Spleen (tissue), 11 donors: ENCODE data around the gene CNOT3. TPM values are rescaled to one million over a fixed set of nuclear protein-coding genes. Genes with fewer than 3 reads are reported as not detected.

ENCODE experiments used
- DNase-seq: peaks from one replicate; pipeline ENCODE4 v3.0.0-alpha.2; 2020
- H3K27ac ChIP-seq, 8 donors: fragments of 200-600 bp; sonication (generic) in 7 of 8; 1 replicate in 4 of 8; 2 replicates in 4 of 8; pipeline versions ENCODE4 v1.5.0 to v1.8.0; 2016 to 2021; ENCODE audit warnings: inconsistent platforms in 4 of 8, mild to moderate bottlenecking in 4 of 8, moderate library complexity in 1 of 8
- H3K27me3 ChIP-seq, 7 donors: fragments of 200-600 bp; sonication (generic) in 6 of 7; replicated peaks in 1 of 7; 1 replicate in 4 of 7; 2 replicates in 3 of 7; pipeline versions ENCODE4 v1.5.0 to v1.8.0; 2016 to 2021; ENCODE audit warnings: inconsistent platforms in 3 of 7, mild to moderate bottlenecking in 1 of 7
- H3K36me3 ChIP-seq, 6 donors: fragments of 200-600 bp; sonication (generic) in 5 of 6; 1 replicate in 4 of 6; 2 replicates in 2 of 6; pipeline versions ENCODE4 v1.5.0 to v1.8.0; 2016 to 2021; ENCODE audit warnings: inconsistent platforms in 2 of 6
- H3K4me1 ChIP-seq, 6 donors: fragments of 200-600 bp; sonication (generic) in 5 of 6; 1 replicate in 3 of 6; 2 replicates in 3 of 6; pipeline versions ENCODE4 v1.5.0 to v1.8.0; 2016 to 2021; ENCODE audit warnings: inconsistent platforms in 3 of 6
- H3K4me3 ChIP-seq, 8 donors: fragments of 200-600 bp; sonication (generic) in 7 of 8; 1 replicate in 4 of 8; 2 replicates in 4 of 8; pipeline versions ENCODE4 v1.5.0 to v1.8.0; 2016 to 2021; ENCODE audit warnings: inconsistent platforms in 4 of 8, mild to moderate bottlenecking in 4 of 8, moderate library complexity in 2 of 8
- H3K9me3 ChIP-seq, 8 donors: fragments of 200-600 bp; sonication (generic) in 7 of 8; 1 replicate in 4 of 8; 2 replicates in 4 of 8; pipeline versions ENCODE4 v1.5.0 to v1.8.0; 2016 to 2021; ENCODE audit warnings: inconsistent platforms in 4 of 8
- POLR2A ChIP-seq, 3 donors: fragments of 450-650 bp; IDR thresholded peaks; one replicate each; pipeline ENCODE4 v1.5.1; 2017; ENCODE audit warnings: antibody characterized with exemption in 3 of 3, mild to moderate bottlenecking in 1 of 3
- POLR2AphosphoS5 ChIP-seq, 3 donors: sonication (generic); formaldehyde crosslinking; IDR thresholded peaks; one replicate each; pipeline ENCODE4 v1.5.1; 2017; ENCODE audit warnings: antibody characterized with exemption in 3 of 3
- WGBS, 5 donors: extraction: QIAGEN DNeasy Blood & Tissue Kit in 3 of 5; methylation state at CpG; one replicate each; pipeline versions ENCODE4 v1.1.5 to v1.1.7; 2013 to 2018; 5-methylcytosine and 5-hydroxymethylcytosine counted together
- intact Hi-C: fragments of 100-400 bp; cut with DNase I; formaldehyde crosslinking; loops from one replicate; pipeline ENCODE4 v1.15.0; 2023; ENCODE audit warnings: low total_unique reads
- polyA plus RNA-seq, 3 donors: library from polyadenylated mRNA; stranded (reverse); fragments of 200-250 nt; gene quantifications; one replicate each; pipeline ENCODE4 v1.2.1, GENCODE V29; 2013
- total RNA-seq, 7 donors: library from RNA; depleted of rRNA in 3 of 7; stranded (reverse); fragments of >200 nt in 3 of 7; fragmentation: NEBNext Ultra II Directional in 4 of 7; extraction: Animal tissue kit (Norgen Biotek cat#: 25700) in 4 of 7; gene quantifications; one replicate each; pipeline versions ENCODE4 v1.1.0 to v1.2.1, GENCODE V29; 2016 to 2021
- TF ChIP-seq, protein P1 (sequence below), 11 experiments: fragments of 200-600 bp in 7 of 11; fragments of 450-650 bp in 4 of 11; sonication (generic) in 4 of 11; IDR thresholded peaks in 8 of 11; conservative IDR thresholded peaks in 3 of 11; 1 replicate in 7 of 11; 2 replicates in 4 of 11; pipeline versions ENCODE4 v1.4.0 to v1.8.0; 2016 to 2021; ENCODE audit warnings: antibody characterized with exemption in 11 of 11, inconsistent platforms in 4 of 11, mild to moderate bottlenecking in 1 of 11
- donor health status: healthy with polysubstance abuse.
- donor health status: DM: no; HTN: no; CAD: no; lungs with moderate emphysema.
- donor health status: DM: no; HTN: no; CAD: no.
- donor health status: Bipolar disorder and iron deficiency.
- donor health status: healthy.
- donor health status: DM: no; HTN: no; CAD: no.
- donor health status: DM: yes; HTN: yes; CAD: no.

Gene CNOT3
- total and polyA plus RNA-seq, 10 donors: 17.7 to 56.1 (median 42.8) TPM

DNA sequence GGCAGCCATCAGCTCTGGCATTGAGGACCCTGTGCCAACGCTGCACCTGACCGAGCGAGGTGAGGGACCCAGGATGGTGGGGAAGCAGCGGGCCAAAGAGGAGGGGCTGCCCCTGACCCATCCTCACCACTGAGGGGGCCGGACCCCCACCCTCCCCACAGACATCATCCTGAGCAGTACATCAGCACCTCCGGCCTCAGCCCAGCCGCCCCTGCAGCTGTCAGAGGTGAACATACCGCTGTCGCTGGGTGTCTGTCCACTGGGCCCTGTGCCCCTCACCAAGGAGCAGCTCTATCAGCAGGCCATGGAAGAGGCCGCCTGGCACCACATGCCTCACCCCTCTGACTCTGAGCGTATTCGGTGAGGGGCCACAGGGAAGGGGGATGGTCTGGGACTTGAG lies 14.7 kb downstream of the CNOT3 start:
- H3K36me3 ChIP-seq: peaks cover 2 to 100% (median 100%) of the 10 kb centered on the region in 6 donors
- peaks cover 0 to 69% (median 23%) of the 10 kb centered on the region in 6 donors for H3K4me1 ChIP-seq
- no peak overlapping the region for H3K4me3 ChIP-seq
- no peaks in the 10 kb centered on the region for H3K27me3 ChIP-seq
- DNase-seq: no peak
- H3K27ac ChIP-seq: no peak overlapping the region
- TF ChIP-seq POLR2AphosphoS5 (IDR thresholded peaks at IDR 0.05): peak; percentile 54 to 79 (median 58)
- no peak for TF ChIP-seq POLR2A (IDR thresholded peaks at IDR 0.05)
- intact Hi-C loops: no loop called here
- H3K9me3 ChIP-seq: no peaks in the 10 kb centered on the region
- 93 to 97% (median 94%) methylated on average over 6 to 12 of the region's 12 CpGs for WGBS, 5 donors

DNA sequence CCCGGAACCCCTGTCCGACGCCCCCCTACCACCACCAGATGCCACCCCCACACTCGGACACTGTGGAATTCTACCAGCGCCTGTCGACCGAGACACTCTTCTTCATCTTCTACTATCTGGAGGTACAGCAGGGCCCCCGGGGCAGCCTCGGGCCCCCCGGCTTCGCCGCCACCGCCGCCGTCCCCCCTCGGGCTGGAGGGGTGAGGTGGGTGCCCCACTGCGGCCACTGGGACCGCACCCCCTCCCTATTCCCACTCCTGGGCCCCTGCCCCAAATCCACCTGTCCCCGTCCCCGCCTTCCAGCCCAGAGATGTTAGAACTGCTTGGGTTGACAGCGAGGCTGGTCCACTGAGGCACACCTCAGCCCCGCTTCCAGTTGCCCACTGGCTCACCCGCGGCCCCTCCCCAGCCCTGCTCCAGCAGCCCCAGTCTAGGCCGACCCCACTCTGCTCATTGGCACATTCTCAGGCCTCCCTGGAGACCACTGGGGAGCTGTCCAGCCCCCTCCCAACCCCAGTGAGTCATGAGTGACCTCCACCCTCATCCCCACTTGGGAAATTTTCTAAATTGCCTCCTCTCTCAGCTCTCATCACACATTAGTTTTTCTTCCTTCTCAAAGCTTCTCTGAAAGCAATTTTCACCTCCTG lies 15.4 kb downstream of the CNOT3 start:
- Histone ChIP-seq H3K27ac (peak overlapping the region in 2 of 8 donors; percentile 10 to 27), H3K4me1 (peaks cover 0 to 69% (median 28%) of the 10 kb centered on the region in 6 donors), H3K4me3 (no peak overlapping the region), H3K27me3 (no peaks in the 10 kb centered on the region), H3K36me3 (peaks cover 2 to 100% (median 100%) of the 10 kb centered on the region in 6 donors), H3K9me3 (no peaks in the 10 kb centered on the region)
- WGBS, 5 donors: 93 to 95% (median 94%) methylated on average over 22 to 25 of the region's 25 CpGs
- TF ChIP-seq, protein P1, sequence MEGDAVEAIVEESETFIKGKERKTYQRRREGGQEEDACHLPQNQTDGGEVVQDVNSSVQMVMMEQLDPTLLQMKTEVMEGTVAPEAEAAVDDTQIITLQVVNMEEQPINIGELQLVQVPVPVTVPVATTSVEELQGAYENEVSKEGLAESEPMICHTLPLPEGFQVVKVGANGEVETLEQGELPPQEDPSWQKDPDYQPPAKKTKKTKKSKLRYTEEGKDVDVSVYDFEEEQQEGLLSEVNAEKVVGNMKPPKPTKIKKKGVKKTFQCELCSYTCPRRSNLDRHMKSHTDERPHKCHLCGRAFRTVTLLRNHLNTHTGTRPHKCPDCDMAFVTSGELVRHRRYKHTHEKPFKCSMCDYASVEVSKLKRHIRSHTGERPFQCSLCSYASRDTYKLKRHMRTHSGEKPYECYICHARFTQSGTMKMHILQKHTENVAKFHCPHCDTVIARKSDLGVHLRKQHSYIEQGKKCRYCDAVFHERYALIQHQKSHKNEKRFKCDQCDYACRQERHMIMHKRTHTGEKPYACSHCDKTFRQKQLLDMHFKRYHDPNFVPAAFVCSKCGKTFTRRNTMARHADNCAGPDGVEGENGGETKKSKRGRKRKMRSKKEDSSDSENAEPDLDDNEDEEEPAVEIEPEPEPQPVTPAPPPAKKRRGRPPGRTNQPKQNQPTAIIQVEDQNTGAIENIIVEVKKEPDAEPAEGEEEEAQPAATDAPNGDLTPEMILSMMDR (IDR thresholded peaks at IDR 0.05 in 8 of 11, conservative IDR thresholded peaks at IDR 0.05 in 3 of 11): no peak
- TF ChIP-seq POLR2AphosphoS5 (IDR thresholded peaks at IDR 0.05) (peak in 2 of 3 donors; percentile 3 to 55), POLR2A (IDR thresholded peaks at IDR 0.05) (no peak)
- intact Hi-C loops: no loop called here
- DNase-seq: no peak

DNA sequence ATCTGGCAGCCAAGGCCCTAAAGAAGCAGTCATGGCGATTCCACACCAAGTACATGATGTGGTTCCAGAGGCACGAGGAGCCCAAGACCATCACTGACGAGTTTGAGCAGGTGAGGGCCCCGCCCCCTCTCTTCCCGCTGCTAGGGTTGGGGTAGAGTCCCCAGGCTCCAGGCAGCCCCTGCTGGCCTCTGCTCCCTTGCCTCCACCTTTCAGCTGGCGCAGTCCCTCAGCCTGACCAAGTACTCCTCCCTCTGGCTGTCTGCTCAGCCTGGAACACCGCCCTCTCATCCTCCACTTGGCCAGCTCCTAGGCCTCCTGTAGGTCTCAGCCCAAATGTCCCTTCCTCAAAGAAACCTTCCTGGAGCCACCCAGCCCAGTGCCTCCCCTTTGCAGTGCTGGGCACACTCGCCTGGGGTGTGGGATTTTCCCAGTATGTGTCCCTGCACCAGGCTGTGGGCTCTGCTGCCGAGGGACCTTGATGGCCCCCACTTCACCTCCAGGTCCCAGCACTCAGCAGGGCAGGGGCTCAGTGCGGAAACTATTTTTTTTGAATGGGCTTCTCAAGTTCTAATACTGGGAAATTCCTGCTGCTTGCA lies 16.3 kb downstream of the CNOT3 start:
- intact Hi-C loops: no loop called here
- Histone ChIP-seq H3K9me3 (no peaks in the 10 kb centered on the region), H3K36me3 (peaks cover 2 to 96% (median 94%) of the 10 kb centered on the region in 6 donors), H3K27ac (peak overlapping the region in 3 of 8 donors; percentile 10 to 50 (median 27)), H3K27me3 (no peaks in the 10 kb centered on the region), H3K4me3 (no peak overlapping the region), H3K4me1 (peaks cover 6 to 69% (median 37%) of the 10 kb centered on the region in 6 donors)
- TF ChIP-seq POLR2AphosphoS5 (IDR thresholded peaks at IDR 0.05) (peak; percentile 45 to 60 (median 58)), POLR2A (IDR thresholded peaks at IDR 0.05) (no peak)
- WGBS, 5 donors: 86 to 93% (median 91%) methylated on average over 7 to 10 of the region's 10 CpGs
- no peak for DNase-seq

DNA sequence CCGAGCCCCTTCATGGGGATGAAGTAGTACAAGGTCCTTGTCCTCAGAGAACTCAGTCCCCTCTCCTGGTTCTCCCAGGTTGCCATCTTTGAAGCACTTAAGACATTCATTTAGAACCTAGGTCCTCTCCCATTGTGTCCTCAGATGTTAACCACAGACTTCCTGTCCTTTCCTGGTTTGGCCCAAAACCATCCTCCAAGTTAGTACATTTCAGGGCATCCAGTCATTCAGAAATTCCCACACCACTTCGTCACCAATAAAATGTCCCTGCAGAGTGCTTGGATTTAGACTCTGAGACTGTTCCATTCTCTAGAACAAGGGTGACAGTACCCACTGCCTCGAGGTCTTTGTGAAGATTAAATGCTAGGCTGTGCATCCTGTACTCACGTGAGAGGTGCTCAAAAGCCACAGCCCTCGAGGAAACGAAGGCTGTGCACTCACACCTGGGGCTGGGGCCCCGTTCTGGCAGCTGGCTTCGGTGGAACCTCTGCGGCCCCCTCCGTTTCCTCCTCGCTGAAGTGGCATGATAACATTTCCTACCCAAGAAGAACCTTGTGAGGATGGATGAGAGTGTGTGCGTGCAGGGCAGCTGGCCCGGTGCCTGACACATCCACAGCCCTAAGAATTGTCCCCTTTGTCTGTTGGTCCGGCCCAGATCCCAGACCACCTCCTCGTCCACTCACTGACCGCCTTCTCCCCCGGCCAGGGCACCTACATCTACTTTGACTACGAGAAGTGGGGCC lies 17.2 kb downstream of the CNOT3 start:
- Histone ChIP-seq H3K36me3 (peaks cover 2 to 87% (median 84%) of the 10 kb centered on the region in 6 donors), H3K27ac (peak overlapping the region in 5 of 8 donors; percentile 20 to 68 (median 50)), H3K4me3 (no peak overlapping the region), H3K27me3 (no peaks in the 10 kb centered on the region), H3K9me3 (no peaks in the 10 kb centered on the region), H3K4me1 (peaks cover 8 to 64% (median 40%) of the 10 kb centered on the region in 6 donors)
- TF ChIP-seq POLR2A (IDR thresholded peaks at IDR 0.05) (no peak), POLR2AphosphoS5 (IDR thresholded peaks at IDR 0.05) (peak; percentile 52 to 64 (median 62))
- WGBS, 5 donors: 48 to 55% (median 52%) methylated on average over 15 to 18 of the region's 18 CpGs
- intact Hi-C loops: no loop called here
- DNase-seq: no peak

DNA sequence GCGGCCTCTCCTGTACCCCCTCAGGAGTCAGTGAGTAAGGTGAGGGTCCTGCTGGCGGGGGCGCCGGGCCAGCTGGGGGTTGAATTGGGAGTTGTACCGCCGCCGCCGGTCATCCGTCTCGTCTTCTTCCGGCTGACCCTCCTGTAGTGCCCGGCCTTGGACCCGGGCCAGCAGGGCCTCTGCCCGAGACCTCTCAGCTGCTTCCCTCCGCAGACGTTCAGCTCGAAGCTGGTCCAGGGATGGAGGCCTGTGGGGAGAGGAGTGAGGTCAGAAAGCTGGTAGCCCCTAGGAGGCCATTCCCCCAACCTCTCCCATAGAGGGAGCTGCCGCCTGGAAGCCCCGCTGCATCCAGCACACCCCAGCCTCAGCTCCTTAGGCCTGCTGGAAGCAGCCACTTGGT lies 18.1 kb downstream of the CNOT3 start:
- 75 to 85% (median 80%) methylated on average over 13 to 19 of the region's 19 CpGs for WGBS, 5 donors
- peak in 2 of 3 donors; percentile 48 to 77 for TF ChIP-seq POLR2AphosphoS5 (IDR thresholded peaks at IDR 0.05)
- TF ChIP-seq, protein P1 (IDR thresholded peaks at IDR 0.05 in 8 of 11, conservative IDR thresholded peaks at IDR 0.05 in 3 of 11): no peak
- Histone ChIP-seq H3K4me1 (peaks cover 14 to 72% (median 48%) of the 10 kb centered on the region in 6 donors), H3K27ac (peak overlapping the region in 5 of 8 donors; percentile 24 to 68 (median 50)), H3K36me3 (peaks cover 2 to 78% (median 75%) of the 10 kb centered on the region in 6 donors), H3K9me3 (no peaks in the 10 kb centered on the region), H3K27me3 (no peaks in the 10 kb centered on the region), H3K4me3 (no peak overlapping the region)
- intact Hi-C loops: no loop called here
- DNase-seq: no peak
